ENCODE data around the gene RNPEPL1. TPM values are rescaled to one million over a fixed set of nuclear protein-coding genes. Genes with fewer than 3 reads are reported as not detected.

The RNPEPL1 gene
- polyA plus RNA-seq, 1 donor = 61.8 TPM

GRCh38 chr2:240590681-240591111 lies 22.4 kb downstream of the RNPEPL1 start:
- no peak overlapping the region for H3K27ac ChIP-seq (ENCODE audit: low read length)
- no CpG with 5 or more reads among the region's 21 CpGs for WGBS (ENCODE audit: insufficient coverage, low lambda C conversion rate)
- H3K9me3 ChIP-seq (ENCODE audit: control insufficient read depth, low read depth, low read length) = no peaks in the 10 kb centered on the region
- DNase-seq = no peak
- no peak overlapping the region for H3K4me3 ChIP-seq (ENCODE audit: low read length)
- H3K27me3 ChIP-seq (ENCODE audit: control insufficient read depth, insufficient read depth, low read length) = no peaks in the 10 kb centered on the region
- H3K4me1 ChIP-seq (ENCODE audit: control insufficient read depth, insufficient read depth, low read length) = peaks cover 14% of the 10 kb centered on the region
- peaks cover 42% of the 10 kb centered on the region for H3K36me3 ChIP-seq (ENCODE audit: control insufficient read depth, insufficient read depth, low read length)

- peaks cover 47% of the 10 kb centered on the region for H3K36me3 ChIP-seq (ENCODE audit: control insufficient read depth, insufficient read depth, low read length)
- 96% methylated on average over 4 of the region's 6 CpGs for WGBS (ENCODE audit: insufficient coverage, low lambda C conversion rate)
- no peaks in the 10 kb centered on the region for H3K27me3 ChIP-seq (ENCODE audit: control insufficient read depth, insufficient read depth, low read length)
- H3K27ac ChIP-seq (ENCODE audit: low read length) = no peak overlapping the region
- no peak for DNase-seq
- no peak overlapping the region for H3K4me3 ChIP-seq (ENCODE audit: low read length)
- H3K4me1 ChIP-seq (ENCODE audit: control insufficient read depth, insufficient read depth, low read length) = peaks cover 14% of the 10 kb centered on the region
- H3K9me3 ChIP-seq (ENCODE audit: control insufficient read depth, low read depth, low read length) = no peaks in the 10 kb centered on the region
Measured at GRCh38 chr2:240591226-240591625, 22.9 kb downstream of the RNPEPL1 start.

GRCh38 chr2:240591784-240592183 lies 23.5 kb downstream of the RNPEPL1 start:
- Histone ChIP-seq H3K9me3 (ENCODE audit: control insufficient read depth, low read depth, low read length) (no peaks in the 10 kb centered on the region), H3K4me3 (ENCODE audit: low read length) (no peak overlapping the region), H3K27ac (ENCODE audit: low read length) (no peak overlapping the region), H3K4me1 (ENCODE audit: control insufficient read depth, insufficient read depth, low read length) (peaks cover 14% of the 10 kb centered on the region), H3K36me3 (ENCODE audit: control insufficient read depth, insufficient read depth, low read length) (peaks cover 52% of the 10 kb centered on the region), H3K27me3 (ENCODE audit: control insufficient read depth, insufficient read depth, low read length) (no peaks in the 10 kb centered on the region)
- DNase-seq = no peak
- no CpG with 5 or more reads among the region's 13 CpGs for WGBS (ENCODE audit: insufficient coverage, low lambda C conversion rate)

- DNase-seq = no peak
- no peaks in the 10 kb centered on the region for H3K27me3 ChIP-seq (ENCODE audit: control insufficient read depth, insufficient read depth, low read length)
- no CpG with 5 or more reads among the region's 20 CpGs for WGBS (ENCODE audit: insufficient coverage, low lambda C conversion rate)
- H3K9me3 ChIP-seq (ENCODE audit: control insufficient read depth, low read depth, low read length) = no peaks in the 10 kb centered on the region
- H3K4me1 ChIP-seq (ENCODE audit: control insufficient read depth, insufficient read depth, low read length) = peaks cover 5% of the 10 kb centered on the region
- no peak overlapping the region for H3K4me3 ChIP-seq (ENCODE audit: low read length)
- H3K36me3 ChIP-seq (ENCODE audit: control insufficient read depth, insufficient read depth, low read length) = peaks cover 65% of the 10 kb centered on the region
- H3K27ac ChIP-seq (ENCODE audit: low read length) = no peak overlapping the region
Measured at GRCh38 chr2:240593026-240593702, 24.9 kb downstream of the RNPEPL1 start.

GRCh38 chr2:240593703-240594451 lies 25.6 kb downstream of the RNPEPL1 start:
- H3K9me3 ChIP-seq (ENCODE audit: control insufficient read depth, low read depth, low read length) = no peaks in the 10 kb centered on the region
- peaks cover 72% of the 10 kb centered on the region for H3K36me3 ChIP-seq (ENCODE audit: control insufficient read depth, insufficient read depth, low read length)
- H3K4me3 ChIP-seq (ENCODE audit: low read length) = no peak overlapping the region
- no peak overlapping the region for H3K27ac ChIP-seq (ENCODE audit: low read length)
- WGBS (ENCODE audit: insufficient coverage, low lambda C conversion rate) = no CpG with 5 or more reads among the region's 19 CpGs
- no peaks in the 10 kb centered on the region for H3K27me3 ChIP-seq (ENCODE audit: control insufficient read depth, insufficient read depth, low read length)
- DNase-seq = no peak
- H3K4me1 ChIP-seq (ENCODE audit: control insufficient read depth, insufficient read depth, low read length) = no peaks in the 10 kb centered on the region

GRCh38 chr2:240594511-240595380 lies 26.5 kb downstream of the RNPEPL1 start:
- Histone ChIP-seq H3K9me3 (ENCODE audit: control insufficient read depth, low read depth, low read length) (no peaks in the 10 kb centered on the region), H3K36me3 (ENCODE audit: control insufficient read depth, insufficient read depth, low read length) (peaks cover 71% of the 10 kb centered on the region), H3K4me3 (ENCODE audit: low read length) (no peak overlapping the region), H3K27me3 (ENCODE audit: control insufficient read depth, insufficient read depth, low read length) (no peaks in the 10 kb centered on the region), H3K4me1 (ENCODE audit: control insufficient read depth, insufficient read depth, low read length) (no peaks in the 10 kb centered on the region), H3K27ac (ENCODE audit: low read length) (no peak overlapping the region)
- WGBS (ENCODE audit: insufficient coverage, low lambda C conversion rate) = no CpG with 5 or more reads among the region's 34 CpGs
- DNase-seq = no peak

GRCh38 chr2:240595381-240596079 lies 27.2 kb downstream of the RNPEPL1 start:
- peaks cover 67% of the 10 kb centered on the region for H3K36me3 ChIP-seq (ENCODE audit: control insufficient read depth, insufficient read depth, low read length)
- no peak overlapping the region for H3K4me3 ChIP-seq (ENCODE audit: low read length)
- no peak overlapping the region for H3K27ac ChIP-seq (ENCODE audit: low read length)
- no peak for DNase-seq
- WGBS (ENCODE audit: insufficient coverage, low lambda C conversion rate) = no CpG with 5 or more reads among the region's 18 CpGs
- no peaks in the 10 kb centered on the region for H3K9me3 ChIP-seq (ENCODE audit: control insufficient read depth, low read depth, low read length)
- H3K4me1 ChIP-seq (ENCODE audit: control insufficient read depth, insufficient read depth, low read length) = no peaks in the 10 kb centered on the region
- no peaks in the 10 kb centered on the region for H3K27me3 ChIP-seq (ENCODE audit: control insufficient read depth, insufficient read depth, low read length)

GRCh38 chr2:240596080-240596460 lies 27.8 kb downstream of the RNPEPL1 start:
- peaks cover 62% of the 10 kb centered on the region for H3K36me3 ChIP-seq (ENCODE audit: control insufficient read depth, insufficient read depth, low read length)
- H3K4me1 ChIP-seq (ENCODE audit: control insufficient read depth, insufficient read depth, low read length) = no peaks in the 10 kb centered on the region
- no CpG with 5 or more reads among the region's 17 CpGs for WGBS (ENCODE audit: insufficient coverage, low lambda C conversion rate)
- H3K27ac ChIP-seq (ENCODE audit: low read length) = no peak overlapping the region
- no peak overlapping the region for H3K4me3 ChIP-seq (ENCODE audit: low read length)
- no peaks in the 10 kb centered on the region for H3K27me3 ChIP-seq (ENCODE audit: control insufficient read depth, insufficient read depth, low read length)
- H3K9me3 ChIP-seq (ENCODE audit: control insufficient read depth, low read depth, low read length) = no peaks in the 10 kb centered on the region
- DNase-seq = no peak

GRCh38 chr2:240596491-240596931 lies 28.2 kb downstream of the RNPEPL1 start:
- no peaks in the 10 kb centered on the region for H3K27me3 ChIP-seq (ENCODE audit: control insufficient read depth, insufficient read depth, low read length)
- H3K9me3 ChIP-seq (ENCODE audit: control insufficient read depth, low read depth, low read length) = no peaks in the 10 kb centered on the region
- no peak for DNase-seq
- no peak overlapping the region for H3K27ac ChIP-seq (ENCODE audit: low read length)
- no peak overlapping the region for H3K4me3 ChIP-seq (ENCODE audit: low read length)
- H3K4me1 ChIP-seq (ENCODE audit: control insufficient read depth, insufficient read depth, low read length) = no peaks in the 10 kb centered on the region
- WGBS (ENCODE audit: insufficient coverage, low lambda C conversion rate) = no CpG with 5 or more reads among the region's 23 CpGs
- H3K36me3 ChIP-seq (ENCODE audit: control insufficient read depth, insufficient read depth, low read length) = peaks cover 60% of the 10 kb centered on the region

- no CpG with 5 or more reads among the region's 10 CpGs for WGBS (ENCODE audit: insufficient coverage, low lambda C conversion rate)
Measured at GRCh38 chr2:240597054-240597418, 28.8 kb downstream of the RNPEPL1 start.

More at GRCh38 chr2:240597054-240597418, 28.8 kb downstream of the RNPEPL1 start:
- H3K9me3 ChIP-seq (ENCODE audit: control insufficient read depth, low read depth, low read length) = no peaks in the 10 kb centered on the region
- no peak overlapping the region for H3K4me3 ChIP-seq (ENCODE audit: low read length)
- DNase-seq = no peak
- peaks cover 57% of the 10 kb centered on the region for H3K36me3 ChIP-seq (ENCODE audit: control insufficient read depth, insufficient read depth, low read length)
- no peak overlapping the region for H3K27ac ChIP-seq (ENCODE audit: low read length)
- H3K4me1 ChIP-seq (ENCODE audit: control insufficient read depth, insufficient read depth, low read length) = no peaks in the 10 kb centered on the region
- no peaks in the 10 kb centered on the region for H3K27me3 ChIP-seq (ENCODE audit: control insufficient read depth, insufficient read depth, low read length)

Measured in large intestine (tissue), 3 donors.